NCI-H146 treated with DMSO at 0.1 percent for 48 hours (cell line): ENCODE data around the gene F7.
"Not testable (repeated sequence)": the region's sequence is repeated elsewhere in the genome, so short reads cannot be mapped to it uniquely, and the experiment has no call there.

Experiments
- DNase-seq: peaks from one replicate; lab custom pipeline; 2025; ENCODE audit not compliant: unreplicated experiment; lab: John Stamatoyannopoulos, UW

The F7 gene

DNA sequence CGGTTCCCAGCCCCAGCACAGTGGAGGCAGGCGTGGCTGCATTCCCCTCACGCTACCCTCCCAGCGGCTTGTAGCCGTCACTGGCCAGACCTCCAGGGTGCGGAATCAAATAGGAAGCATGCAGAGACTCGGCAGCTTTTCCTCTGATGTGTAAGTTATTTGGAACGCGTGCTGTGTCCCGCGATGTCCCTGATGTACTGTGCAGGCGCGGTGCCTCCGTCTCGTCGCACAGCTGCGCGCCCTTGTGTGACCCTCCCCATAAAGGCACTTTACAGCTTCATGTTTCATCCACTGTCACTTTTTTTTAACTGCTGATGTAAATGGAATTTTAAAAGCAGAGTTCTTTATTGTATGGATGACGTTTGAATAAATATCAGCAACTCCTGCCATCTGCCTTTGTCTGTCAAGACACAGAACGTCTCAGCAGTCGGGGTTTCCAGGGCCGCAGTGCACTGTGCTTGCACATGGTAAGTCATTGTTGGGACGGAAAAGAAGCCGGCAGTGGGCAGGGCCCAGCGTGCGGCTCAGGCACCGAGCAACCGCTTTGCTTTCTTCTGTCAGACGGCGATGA, 7.3 kb upstream of the F7 start:
- DNase-seq = no peak

DNA sequence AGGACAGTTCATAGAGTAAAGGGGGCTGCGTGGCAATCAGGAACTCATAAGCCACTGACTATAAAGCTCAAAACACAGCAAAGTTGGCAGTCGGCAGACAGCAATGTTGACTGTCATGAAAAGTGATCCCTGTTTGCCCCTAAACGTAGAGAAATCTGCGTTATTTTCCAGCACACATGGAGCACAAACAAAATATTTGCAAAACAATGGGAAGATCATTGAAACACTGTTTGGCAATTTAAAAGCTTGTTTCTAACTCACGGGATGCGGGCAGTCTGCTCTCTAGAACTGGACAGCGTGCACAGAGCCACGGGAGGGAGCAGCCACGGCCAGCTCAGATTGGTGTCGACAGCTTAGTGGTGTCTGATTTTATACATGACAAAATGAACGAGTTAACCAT, 6.4 kb upstream of the F7 start:
- no peak for DNase-seq

DNA sequence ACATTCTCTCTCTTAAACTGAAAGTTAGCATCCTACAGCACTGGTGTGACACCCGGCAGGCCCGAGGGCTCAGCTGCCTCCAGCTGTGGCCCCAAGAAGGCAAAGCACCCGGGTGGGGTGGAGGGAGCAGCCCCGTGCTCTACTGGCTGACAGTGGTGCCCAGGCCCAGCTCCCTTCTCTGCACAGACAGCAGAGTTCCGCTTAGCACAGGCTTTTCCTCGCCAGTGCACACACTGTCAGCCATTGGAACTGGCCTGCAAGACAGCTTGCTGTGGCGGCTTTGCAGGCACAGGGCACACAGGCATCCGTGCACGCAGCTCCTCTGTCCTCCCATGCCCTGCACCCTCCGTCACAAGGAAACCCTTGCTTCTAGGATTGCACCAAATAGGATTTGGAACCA, 3.3 kb upstream of the F7 start:
- not testable (repeated sequence) for DNase-seq

DNA sequence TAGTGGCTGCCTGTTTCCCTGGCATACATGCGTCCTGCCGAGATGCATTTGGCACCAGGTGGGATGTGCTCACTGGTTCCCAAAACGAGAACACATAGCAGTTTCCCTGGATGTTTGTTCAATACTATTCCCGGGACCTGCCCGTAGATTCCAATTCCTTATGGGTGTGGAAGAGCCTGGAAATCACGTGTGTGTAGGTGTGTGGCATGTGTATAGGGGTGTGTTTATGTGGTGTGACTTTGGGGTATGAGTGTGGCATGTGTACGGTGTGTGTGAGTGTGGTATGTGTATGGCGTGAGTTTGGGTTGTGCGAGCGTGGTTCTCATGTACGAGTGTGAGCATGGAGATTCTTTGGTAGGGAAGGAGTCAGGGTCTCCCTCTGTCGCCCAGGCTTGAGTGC, 2.9 kb upstream of the F7 start:
- DNase-seq = no peak

DNA sequence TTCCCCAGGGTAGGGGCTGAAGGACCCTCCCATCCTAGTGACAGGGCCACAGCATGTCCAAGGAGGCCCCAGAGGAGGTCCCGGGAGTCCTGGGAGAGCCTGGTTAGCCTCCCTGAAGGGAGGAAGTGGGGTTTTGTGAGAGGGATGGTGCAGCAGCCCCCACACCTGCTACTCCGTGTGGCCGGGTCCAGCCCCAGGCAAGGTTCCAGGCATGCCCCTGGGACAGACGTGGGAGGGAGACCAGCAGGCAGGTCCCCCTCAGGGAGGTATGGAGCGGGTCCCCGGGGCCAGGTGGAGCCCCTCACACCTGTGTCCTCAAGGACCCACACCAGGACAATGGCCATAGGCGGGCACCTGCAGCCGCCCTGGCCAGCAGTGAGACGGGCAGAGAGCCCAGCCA, 1.9 kb upstream of the F7 start:
- DNase-seq = no peak

DNA sequence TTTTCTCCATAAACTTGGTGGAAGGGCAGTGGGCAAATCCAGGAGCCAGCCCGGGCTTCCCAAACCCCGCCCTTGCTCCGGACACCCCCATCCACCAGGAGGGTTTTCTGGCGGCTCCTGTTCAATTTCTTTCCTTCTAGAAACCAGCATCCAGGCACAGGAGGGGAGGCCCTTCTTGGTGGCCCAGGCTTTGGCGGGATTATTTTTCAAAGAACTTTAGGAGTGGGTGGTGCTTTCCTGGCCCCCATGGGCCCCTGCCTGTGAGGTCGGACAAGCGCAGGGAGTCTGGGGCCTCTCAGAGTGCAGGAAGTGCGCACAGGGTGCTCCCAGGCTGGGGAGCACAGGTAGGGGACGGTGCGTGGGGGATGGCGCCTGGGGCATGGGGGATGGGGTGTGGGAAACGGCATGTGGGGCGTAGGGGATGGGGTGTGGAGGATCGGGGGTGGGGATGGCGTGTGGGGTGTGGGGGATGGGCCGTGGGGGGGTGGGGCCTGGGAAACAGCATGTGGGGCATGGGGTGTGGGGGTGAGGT, 396 bp downstream of the F7 start:
- no peak for DNase-seq

DNA sequence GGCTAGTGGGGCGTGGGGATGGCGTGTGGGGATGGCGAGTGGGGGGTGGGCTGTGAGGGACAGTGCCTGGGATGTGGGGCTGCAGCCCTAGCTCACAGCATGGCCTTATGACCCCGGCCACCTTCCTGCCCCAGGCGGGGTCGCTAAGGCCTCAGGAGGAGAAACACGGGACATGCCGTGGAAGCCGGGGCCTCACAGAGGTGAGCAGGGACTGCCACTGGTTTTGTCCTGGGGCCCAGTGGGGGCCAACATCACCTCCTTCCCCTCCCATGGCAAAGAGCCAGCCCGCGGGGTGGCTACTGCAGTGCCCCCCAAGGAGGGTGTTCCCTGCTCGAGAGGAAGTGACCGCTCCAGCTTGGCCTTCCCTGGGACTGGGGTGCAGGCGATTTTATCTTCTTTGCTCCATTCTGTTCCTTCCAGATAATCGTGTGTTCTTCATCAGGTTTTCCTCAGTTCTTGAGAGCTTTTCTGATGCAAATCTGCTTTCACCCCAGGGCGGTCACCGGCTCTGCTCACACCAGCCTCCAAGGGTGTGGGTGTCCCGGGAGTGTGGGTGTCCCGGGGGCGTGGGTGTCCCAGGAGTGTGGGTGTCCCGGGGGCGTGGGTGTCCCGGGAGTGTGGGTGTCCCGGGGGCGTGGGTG, 1.2 kb downstream of the F7 start:
- no peak for DNase-seq

DNA sequence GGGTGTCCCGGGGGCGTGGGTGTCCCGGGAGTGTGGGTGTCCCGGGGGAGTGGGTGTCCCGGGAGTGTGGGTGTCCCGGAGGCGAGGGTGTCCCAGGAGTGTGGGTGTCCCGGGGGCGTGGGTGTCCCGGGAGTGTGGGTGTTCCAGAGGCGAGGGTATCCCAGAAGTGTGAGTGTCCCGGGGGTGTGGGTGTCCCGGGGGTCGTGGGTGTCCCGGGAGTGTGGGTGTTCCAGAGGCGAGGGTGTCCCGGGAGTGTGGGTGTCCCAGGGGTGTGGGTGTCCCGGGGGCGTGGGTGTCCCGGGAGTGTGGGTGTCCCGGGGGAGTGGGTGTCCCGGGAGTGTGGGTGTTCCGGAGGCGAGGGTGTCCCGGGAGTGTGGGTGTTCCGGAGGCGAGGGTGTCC, 2.9 kb downstream of the F7 start:
- not testable (repeated sequence) for DNase-seq

DNA sequence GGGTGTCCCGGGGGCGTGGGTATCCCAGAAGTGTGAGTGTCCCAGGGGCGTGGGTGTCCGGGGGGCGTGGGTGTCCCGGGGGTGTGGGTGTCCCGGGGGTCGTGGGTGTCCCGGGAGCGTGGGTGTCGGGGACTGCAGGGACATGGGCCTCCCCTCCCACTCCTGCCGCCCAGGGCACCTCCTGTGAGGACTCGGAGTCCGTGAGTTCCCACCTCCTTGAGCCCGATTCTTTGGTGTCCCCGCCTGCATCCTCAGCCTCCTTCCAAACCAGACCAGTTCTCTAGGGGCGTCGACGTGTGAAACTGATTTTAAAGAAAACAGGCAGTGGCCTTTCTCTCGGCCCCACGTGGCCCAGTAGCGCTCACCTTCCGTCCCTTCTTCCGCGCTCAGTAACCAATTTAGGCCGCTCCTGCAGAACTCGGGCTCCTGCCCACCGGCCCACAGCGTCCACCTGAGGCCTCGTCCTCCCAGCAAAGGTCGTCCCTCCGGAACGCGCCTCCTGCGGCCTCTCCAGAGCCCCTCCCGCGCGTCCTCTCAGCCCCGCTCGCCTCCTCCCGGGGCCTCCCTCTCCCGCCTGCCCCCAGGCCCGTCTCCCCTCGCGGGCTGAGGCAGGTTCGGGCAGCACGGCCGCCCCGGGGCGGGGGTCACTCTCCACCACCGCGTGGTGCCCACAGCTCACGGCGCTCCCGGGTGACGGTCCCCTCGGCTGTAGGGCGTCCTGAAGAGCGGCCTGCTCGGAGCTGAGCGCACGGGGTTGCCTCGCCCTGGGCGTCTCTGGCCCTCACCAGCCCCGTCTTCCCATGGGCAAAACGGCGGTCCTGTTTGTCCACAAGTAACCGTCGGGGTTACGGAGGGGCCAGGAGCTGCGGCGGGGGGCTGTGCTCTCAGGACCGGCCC, 3.8 kb downstream of the F7 start:
- DNase-seq = no peak

DNA sequence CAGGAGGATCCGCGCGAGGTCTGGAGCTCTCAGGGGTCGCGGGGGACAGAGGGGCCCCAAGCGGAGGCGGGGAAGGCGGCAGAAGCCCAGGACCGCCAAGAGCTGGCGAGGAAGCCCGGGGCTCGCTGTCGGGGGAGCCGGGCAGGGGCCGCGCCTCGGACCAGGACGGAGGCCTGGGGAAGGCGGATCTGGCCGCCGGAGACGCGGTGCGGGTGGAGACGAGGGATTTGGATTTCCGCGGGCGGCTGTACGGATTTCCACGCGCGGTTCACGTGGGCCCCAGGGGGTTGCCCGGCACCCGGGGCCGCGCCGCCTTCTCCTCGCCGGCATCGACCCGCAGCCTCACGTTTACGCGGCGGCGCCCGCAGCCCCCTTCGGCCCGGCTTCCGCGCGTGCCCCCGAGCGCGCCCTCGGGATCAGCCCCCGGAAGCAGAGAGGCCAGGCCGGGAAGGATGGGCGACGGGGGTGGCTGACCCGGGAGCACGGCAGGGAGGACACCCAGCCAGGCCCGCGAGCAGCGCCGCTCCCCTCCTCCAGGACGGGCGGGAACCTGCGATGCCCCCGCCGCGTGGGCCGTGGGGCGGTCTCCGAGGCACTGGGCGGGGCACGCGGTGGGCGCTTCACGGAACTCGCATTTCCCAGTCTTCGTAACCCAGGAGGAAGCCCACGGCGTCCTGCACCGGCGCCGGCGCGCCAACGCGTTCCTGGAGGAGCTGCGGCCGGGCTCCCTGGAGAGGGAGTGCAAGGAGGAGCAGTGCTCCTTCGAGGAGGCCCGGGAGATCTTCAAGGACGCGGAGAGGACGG, 4.7 kb downstream of the F7 start:
- DNase-seq = no peak

DNA sequence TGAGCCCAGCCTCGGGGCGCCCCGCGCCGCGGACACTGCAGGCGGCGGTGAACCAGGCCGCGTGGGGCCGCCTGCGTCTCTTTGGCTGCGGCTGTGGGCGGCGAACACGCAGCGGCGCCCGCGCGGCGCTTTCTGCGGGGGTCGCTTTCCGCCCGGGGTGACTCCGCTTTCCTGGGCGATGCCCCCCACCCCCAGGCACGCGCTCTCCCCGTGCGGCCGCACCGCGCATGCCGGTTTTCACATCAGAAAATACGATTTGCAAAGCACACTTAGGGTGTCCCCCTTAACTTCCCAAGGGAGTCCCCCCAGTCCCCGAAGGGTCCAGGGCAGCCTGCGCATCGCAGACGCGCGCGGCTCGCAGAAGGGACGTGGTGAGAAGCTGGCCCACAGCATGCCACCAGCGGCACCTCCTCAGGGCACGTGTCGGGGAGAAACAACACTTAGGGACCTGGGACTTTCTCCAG, 5.3 kb downstream of the F7 start:
- DNase-seq = no peak

DNA sequence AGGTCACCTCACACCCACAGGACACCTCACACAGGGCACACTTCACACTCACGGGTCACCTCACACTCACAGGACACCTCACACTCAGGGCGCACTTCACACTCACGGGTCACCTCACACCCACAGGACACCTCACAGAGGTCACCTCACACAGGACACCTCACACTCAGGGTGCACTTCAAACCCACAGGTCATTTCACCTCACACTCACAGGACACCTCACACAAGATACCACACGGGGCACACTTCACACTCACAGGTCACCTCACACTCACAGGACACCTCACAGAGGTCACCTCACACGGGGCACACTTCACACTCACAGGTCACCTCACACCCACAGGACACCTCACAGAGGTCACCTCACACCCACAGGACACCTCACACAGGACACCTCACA, 6.2 kb downstream of the F7 start:
- not testable (repeated sequence) for DNase-seq

DNA sequence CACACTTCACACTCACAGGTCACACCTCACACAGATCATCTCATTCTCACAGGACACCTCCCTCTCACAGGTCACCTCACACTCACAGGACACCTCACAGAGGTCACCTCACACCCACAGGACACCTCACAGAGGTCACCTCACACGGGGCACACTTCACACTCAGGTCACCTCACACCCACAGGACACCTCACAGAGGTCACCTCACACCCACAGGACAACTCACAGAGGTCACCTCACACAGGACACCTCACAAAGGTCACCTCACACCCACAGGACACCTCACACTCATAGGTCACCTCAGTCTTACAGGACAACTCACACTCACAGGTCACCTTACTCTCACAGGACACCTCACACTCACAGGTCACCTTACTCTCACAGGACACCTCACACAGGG, 6.9 kb downstream of the F7 start:
- not testable (repeated sequence) for DNase-seq

DNA sequence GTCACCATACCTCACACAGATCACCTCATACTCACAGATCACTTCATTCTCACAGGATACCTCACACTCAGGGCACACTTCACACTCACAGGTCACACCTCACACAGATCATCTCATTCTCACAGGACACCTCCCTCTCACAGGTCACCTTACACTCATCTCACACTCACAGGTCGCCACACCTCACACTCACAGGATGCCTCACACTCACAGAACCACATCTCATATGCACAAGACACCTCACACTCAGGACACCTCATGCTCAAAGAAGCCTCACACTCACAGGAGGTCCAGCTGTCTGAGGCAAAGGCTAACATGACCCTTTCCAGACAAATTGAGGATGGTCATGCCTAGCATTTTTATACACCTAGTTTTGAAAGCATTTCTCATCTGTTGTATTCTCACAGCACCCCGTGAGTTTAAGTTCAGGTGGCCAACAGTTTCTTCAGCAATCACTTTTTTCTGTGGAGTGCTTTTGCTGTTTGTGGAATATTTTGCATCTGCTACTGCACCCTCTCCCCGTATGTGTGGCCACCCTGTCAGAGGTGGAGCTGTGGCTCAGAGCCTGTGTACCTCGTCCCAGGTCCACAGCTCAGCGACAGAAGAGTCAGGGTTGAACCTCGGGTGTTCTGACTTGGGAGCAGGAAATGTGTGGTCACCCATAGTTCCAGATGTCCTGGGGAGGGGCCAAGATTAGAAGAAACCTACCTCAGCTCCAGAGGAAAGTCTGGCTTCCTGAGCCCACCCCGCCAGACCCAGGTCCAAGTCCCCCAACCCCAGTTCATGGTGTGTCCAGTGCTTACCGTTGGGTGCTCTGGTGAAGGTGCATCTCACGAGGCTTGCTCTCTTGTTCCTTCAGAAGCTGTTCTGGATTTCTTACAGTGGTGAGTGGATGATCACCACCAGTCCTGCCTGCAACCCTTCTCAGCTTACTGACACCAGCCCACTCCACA, 7.6 kb downstream of the F7 start:
- DNase-seq = no peak

DNA sequence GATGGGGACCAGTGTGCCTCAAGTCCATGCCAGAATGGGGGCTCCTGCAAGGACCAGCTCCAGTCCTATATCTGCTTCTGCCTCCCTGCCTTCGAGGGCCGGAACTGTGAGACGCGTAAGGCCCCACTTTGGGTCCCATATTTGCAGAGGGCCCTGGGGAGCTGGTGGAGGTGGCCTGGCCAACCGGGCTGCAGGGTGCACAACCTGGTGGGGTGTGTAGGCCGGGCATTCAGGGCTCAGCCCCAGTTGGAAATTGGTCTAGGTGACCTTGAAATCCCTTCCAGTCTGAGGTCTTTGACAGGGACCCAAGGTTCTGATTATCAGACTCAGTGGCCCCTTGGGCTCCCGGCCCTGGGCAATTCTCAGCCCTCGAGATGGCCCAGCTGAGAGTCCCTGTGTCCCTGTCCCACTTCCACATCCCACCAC, 8.3 kb downstream of the F7 start:
- no peak for DNase-seq

DNA sequence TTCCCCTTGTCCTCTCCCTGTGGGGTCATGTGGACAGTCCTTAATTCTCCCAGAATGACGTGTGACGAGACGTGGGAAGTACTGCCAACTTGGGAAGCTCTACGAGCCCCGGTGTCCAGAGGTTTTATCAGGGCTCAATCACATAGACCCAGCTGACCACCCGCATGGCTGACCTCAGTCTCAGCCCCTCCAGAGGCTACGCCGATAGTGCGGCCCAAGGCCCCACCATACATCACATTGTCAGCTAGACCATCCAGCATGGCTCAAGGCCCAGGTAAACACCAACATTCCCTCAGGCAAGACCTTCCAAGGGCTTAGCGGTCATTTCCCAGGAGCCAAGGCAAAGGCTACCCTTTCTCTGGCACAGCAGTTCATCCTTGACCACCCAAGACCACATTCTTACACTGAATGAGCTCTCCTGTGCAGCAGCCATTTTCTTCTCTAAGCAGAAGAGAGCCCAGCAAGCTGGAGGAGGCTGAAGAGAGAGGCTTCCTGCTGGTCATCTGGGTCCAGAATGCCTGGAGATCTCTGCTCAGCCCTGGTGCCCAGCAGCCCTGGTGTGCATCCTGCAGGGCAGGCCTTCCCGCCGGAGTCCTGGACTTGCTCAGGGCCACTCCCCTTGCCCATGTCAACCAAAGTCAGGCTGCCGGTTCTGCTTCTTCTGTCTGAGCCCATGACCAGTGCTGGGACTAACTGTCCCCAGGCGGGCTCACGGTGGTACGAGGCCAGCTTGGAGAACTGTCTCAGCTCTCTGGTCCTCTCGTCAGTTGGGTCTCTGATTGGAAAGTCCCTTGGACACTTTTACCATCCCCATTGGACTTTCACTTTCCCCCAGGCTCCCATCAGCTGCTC, 9.1 kb downstream of the F7 start:
- DNase-seq = no peak

DNA sequence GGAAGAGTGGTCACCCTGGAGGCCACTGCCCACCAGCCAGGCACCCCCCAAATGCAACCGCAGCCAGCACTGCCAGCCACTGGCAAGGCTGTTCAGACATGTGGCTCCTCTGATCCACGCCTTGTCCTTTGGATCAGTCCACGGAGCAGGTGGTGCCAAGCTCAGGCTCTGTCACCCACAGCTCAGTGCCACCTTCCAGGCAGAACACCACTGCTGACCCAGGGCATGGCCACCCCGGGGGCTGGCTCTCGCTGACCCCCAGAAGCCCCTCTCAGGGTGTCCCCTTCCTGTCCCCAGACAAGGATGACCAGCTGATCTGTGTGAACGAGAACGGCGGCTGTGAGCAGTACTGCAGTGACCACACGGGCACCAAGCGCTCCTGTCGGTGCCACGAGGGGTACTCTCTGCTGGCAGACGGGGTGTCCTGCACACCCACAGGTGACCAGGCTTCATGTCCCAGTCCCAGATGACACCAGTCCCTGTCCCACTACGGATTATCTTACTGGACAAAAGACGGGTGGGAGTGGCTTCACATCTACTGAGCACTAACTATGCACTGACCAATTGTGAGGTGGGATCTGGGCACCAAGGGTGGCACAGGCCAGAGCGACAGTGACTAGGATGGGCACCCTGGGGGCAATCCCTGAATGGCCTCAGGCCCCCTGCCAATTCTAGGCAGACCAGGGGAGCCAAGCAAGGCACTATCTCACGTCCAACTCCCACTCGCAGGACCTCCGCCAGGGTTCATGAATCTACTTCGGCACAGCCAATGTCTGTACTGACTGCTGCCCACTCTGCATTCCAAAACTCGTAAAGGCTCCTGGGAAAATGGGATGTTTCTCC, 10.0 kb downstream of the F7 start:
- DNase-seq = no peak

DNA sequence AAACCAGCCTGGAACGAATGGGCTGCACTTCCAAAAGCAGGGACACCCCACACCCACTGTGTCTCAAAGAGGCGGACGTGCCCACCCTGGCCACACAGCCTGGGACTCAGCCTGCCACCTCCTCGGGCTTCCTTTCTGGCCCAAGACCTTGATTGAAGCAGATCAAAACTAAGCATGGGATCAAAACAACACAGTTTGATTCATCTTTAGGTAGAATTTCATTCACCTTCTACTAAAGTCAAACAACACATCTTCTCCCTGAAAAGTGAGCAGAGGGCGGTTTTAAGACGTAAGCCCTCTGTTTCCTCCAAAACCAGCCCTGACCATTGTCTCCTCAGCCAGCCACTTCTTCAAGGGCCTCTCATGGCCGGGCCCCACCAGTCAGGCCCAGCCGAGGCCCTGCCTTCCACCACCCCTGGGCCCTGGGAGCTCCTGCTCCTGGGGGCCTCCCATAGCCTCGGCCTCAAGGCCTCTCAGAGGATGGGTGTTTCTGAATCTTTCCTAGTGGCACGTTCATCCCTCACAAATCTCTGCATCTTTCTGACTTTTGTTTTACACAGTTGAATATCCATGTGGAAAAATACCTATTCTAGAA, 10.7 kb downstream of the F7 start:
- DNase-seq = no peak
